HepG2 (cell line): ENCODE measurements around the gene MRPL38. TPM values are rescaled to one million over a fixed set of nuclear protein-coding genes. Genes with fewer than 3 reads are reported as not detected.

ENCODE experiments used
- ARID2 ChIP-seq: sonication (generic); formaldehyde crosslinking; IDR thresholded peaks from 2 replicates; pipeline ENCODE4 v1.8.1; 2022; ENCODE audit warnings: mild to moderate bottlenecking, missing genetic modification reagents, borderline replicate concordance
- ARID5B ChIP-seq: IDR thresholded peaks from 2 replicates; pipeline ENCODE4 v1.4.0; 2020; ENCODE audit warnings: mild to moderate bottlenecking, missing genetic modification reagents
- CBX2 ChIP-seq, 2 experiments: fragments of 200-600 bp in 1 of 2; sonication (generic); formaldehyde crosslinking in 1 of 2; IDR thresholded peaks; 2 replicates each; pipeline versions ENCODE4 v1.7.0 to v1.8.1; 2018 to 2022; ENCODE audit warnings: low read depth in 2 of 2, low read length in 1 of 2, mild to moderate bottlenecking in 1 of 2, missing genetic modification reagents in 1 of 2
- DNMT1 ChIP-seq: sonication (generic); formaldehyde crosslinking; IDR thresholded peaks from 2 replicates; pipeline ENCODE4 v1.5.1; 2020; ENCODE audit warnings: mild to moderate bottlenecking, missing genetic modification reagents
- EHMT2 ChIP-seq: fragments of 200-600 bp; sonication (generic); IDR thresholded peaks from 2 replicates; pipeline ENCODE4 v1.7.0; 2017; ENCODE audit warnings: antibody characterized with exemption, low read depth, low read length, borderline replicate concordance
- HMGA1 ChIP-seq: sonication (generic); formaldehyde crosslinking; conservative IDR thresholded peaks from 2 replicates; pipeline ENCODE4 v1.4.0; 2020; ENCODE audit warnings: missing genetic modification reagents
- MIXL1 ChIP-seq: IDR thresholded peaks from 2 replicates; pipeline ENCODE4 v1.6.1; 2016
- NFATC3 ChIP-seq: sonication (generic); formaldehyde crosslinking; IDR thresholded peaks from 2 replicates; pipeline ENCODE4 v1.5.1; 2020; ENCODE audit warnings: mild to moderate bottlenecking, missing genetic modification reagents
- PHF5A ChIP-seq: IDR thresholded peaks from one replicate; pipeline ENCODE4 v1.6.1; 2018; ENCODE audit warnings: low read depth, missing genetic modification reagents; ENCODE audit not compliant: unreplicated experiment
- SMC3 ChIP-seq: IDR thresholded peaks from 2 replicates; pipeline ENCODE4 v1.6.1; 2011; ENCODE audit warnings: low read length, improper control_type of control experiment
- SRSF4 ChIP-seq: fragments of 200-400 bp; formaldehyde crosslinking; IDR thresholded peaks from one replicate; pipeline ENCODE4 v1.6.1; 2018; ENCODE audit warnings: mild to moderate bottlenecking, low read depth, low read length, moderate library complexity; ENCODE audit not compliant: poor library complexity, severe bottlenecking
- polyA plus RNA-seq, 8 experiments: library from polyadenylated mRNA; depleted of rRNA in 3 of 8; stranded (reverse) in 7 of 8; unstranded in 1 of 8; fragments of >200 nt; fragmentation: Illumina TruSeq in 4 of 8; extraction: Trizol in 4 of 8; gene quantifications; 2 replicates each; pipeline versions ENCODE4 v1.2.1 to v1.2.3, GENCODE V29; 2011 to 2016; ENCODE audit warnings: low read depth in 4 of 8, missing spikeins in 1 of 8, mixed read lengths in 1 of 8; ENCODE audit not compliant: insufficient read depth in 1 of 8
- total RNA-seq, 5 experiments: library from RNA; depleted of rRNA; stranded (reverse); fragments of >200 nt; fragmentation: Illumina TruSeq; extraction: Trizol; gene quantifications; 2 replicates each; pipeline ENCODE4 v1.2.3, GENCODE V29; 2016; ENCODE audit warnings: low read depth in 1 of 5
- TF ChIP-seq, protein P1 (sequence below): sonication (generic); formaldehyde crosslinking; IDR thresholded peaks from one replicate; pipeline ENCODE4 v1.5.1; 2020; ENCODE audit warnings: mild to moderate bottlenecking, missing genetic modification reagents; ENCODE audit errors: not compliant biosample characterization
- TF ChIP-seq, protein P2 (sequence below): sonication (generic); formaldehyde crosslinking; IDR thresholded peaks from 2 replicates; pipeline ENCODE4 v1.4.0; 2020; ENCODE audit warnings: missing genetic modification reagents, borderline replicate concordance

MRPL38 gene
- total and polyA plus RNA-seq, 2 of the 13 experiments (the other 11 are each of a cell fraction or from before 2014, with no cell fraction given): 83.7 to 125 TPM

- TF ChIP-seq, protein P1, sequence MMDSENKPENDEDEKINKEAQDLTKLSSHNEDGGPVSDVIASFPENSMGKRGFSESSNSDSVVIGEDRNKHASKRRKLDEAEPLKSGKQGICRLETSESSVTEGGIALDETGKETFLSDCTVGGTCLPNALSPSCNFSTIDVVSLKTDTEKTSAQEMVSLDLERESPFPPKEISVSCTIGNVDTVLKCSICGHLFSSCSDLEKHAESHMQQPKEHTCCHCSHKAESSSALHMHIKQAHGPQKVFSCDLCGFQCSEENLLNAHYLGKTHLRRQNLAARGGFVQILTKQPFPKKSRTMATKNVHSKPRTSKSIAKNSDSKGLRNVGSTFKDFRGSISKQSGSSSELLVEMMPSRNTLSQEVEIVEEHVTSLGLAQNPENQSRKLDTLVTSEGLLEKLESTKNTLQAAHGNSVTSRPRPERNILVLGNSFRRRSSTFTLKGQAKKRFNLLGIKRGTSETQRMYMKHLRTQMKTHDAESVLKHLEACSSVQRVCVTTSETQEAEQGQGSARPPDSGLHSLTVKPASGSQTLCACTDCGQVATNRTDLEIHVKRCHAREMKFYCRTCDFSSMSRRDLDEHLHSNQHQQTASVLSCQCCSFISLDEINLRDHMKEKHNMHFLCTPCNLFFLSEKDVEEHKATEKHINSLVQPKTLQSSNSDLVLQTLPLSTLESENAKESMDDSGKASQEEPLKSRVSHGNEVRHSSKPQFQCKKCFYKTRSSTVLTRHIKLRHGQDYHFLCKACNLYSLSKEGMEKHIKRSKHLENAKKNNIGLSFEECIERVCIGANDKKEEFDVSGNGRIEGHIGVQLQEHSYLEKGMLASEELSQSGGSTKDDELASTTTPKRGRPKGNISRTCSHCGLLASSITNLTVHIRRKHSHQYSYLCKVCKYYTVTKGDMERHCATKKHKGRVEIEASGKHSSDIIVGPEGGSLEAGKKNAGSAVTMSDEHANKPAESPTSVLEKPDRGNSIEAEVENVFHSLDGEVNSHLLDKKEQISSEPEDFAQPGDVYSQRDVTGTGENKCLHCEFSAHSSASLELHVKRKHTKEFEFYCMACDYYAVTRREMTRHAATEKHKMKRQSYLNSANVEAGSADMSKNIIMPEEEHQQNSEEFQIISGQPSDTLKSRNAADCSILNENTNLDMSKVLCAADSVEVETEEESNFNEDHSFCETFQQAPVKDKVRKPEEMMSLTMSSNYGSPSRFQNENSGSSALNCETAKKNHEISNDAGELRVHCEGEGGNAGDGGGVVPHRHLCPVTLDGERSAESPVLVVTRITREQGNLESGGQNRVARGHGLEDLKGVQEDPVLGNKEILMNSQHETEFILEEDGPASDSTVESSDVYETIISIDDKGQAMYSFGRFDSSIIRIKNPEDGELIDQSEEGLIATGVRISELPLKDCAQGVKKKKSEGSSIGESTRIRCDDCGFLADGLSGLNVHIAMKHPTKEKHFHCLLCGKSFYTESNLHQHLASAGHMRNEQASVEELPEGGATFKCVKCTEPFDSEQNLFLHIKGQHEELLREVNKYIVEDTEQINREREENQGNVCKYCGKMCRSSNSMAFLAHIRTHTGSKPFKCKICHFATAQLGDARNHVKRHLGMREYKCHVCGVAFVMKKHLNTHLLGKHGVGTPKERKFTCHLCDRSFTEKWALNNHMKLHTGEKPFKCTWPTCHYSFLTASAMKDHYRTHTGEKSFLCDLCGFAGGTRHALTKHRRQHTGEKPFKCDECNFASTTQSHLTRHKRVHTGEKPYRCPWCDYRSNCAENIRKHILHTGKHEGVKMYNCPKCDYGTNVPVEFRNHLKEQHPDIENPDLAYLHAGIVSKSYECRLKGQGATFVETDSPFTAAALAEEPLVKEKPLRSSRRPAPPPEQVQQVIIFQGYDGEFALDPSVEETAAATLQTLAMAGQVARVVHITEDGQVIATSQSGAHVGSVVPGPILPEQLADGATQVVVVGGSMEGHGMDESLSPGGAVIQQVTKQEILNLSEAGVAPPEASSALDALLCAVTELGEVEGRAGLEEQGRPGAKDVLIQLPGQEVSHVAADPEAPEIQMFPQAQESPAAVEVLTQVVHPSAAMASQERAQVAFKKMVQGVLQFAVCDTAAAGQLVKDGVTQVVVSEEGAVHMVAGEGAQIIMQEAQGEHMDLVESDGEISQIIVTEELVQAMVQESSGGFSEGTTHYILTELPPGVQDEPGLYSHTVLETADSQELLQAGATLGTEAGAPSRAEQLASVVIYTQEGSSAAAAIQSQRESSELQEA (CRISPR knock-in tag): no peak
- TF ChIP-seq MIXL1 (CRISPR knock-in tag) (no peak), NFATC3 (CRISPR knock-in tag) (no peak), ARID2 (CRISPR knock-in tag) (no peak), DNMT1 (CRISPR knock-in tag) (no peak), SMC3 (no peak), EHMT2 (no peak), PHF5A (CRISPR knock-in tag) (no peak), ARID5B (CRISPR knock-in tag) (no peak), SRSF4 (no peak), CBX2 (IDR thresholded peaks at IDR 0.05; ENCODE audit: low read depth, low read length) (no peak), CBX2 (CRISPR knock-in tag; IDR thresholded peaks at IDR 0.05; ENCODE audit: low read depth) (no peak), HMGA1 (CRISPR knock-in tag) (no peak)
- TF ChIP-seq, protein P2, sequence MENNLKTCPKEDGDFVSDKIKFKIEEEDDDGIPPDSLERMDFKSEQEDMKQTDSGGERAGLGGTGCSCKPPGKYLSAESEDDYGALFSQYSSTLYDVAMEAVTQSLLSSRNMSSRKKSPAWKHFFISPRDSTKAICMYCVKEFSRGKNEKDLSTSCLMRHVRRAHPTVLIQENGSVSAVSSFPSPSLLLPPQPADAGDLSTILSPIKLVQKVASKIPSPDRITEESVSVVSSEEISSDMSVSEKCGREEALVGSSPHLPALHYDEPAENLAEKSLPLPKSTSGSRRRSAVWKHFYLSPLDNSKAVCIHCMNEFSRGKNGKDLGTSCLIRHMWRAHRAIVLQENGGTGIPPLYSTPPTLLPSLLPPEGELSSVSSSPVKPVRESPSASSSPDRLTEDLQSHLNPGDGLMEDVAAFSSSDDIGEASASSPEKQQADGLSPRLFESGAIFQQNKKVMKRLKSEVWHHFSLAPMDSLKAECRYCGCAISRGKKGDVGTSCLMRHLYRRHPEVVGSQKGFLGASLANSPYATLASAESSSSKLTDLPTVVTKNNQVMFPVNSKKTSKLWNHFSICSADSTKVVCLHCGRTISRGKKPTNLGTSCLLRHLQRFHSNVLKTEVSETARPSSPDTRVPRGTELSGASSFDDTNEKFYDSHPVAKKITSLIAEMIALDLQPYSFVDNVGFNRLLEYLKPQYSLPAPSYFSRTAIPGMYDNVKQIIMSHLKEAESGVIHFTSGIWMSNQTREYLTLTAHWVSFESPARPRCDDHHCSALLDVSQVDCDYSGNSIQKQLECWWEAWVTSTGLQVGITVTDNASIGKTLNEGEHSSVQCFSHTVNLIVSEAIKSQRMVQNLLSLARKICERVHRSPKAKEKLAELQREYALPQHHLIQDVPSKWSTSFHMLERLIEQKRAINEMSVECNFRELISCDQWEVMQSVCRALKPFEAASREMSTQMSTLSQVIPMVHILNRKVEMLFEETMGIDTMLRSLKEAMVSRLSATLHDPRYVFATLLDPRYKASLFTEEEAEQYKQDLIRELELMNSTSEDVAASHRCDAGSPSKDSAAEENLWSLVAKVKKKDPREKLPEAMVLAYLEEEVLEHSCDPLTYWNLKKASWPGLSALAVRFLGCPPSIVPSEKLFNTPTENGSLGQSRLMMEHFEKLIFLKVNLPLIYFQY (CRISPR knock-in tag): no peak
Observed at GRCh38 chr17:75894049-75894733, 10.5 kb downstream of the MRPL38 start (continued).
